Left ventricle myocardium inferior (tissue), 1 donor: ENCODE results near the gene CDK17. TPM values are rescaled to one million over a fixed set of nuclear protein-coding genes. Genes with fewer than 3 reads are reported as not detected.

Experiments used
- DNase-seq: peaks from one replicate; pipeline ENCODE4 v3.0.0-alpha.2; 2020
- H3K27ac ChIP-seq: fragments of 200-600 bp; replicated peaks from 2 replicates; pipeline ENCODE4 v1.8.0; 2021
- H3K27me3 ChIP-seq: fragments of 200-600 bp; 2 replicates; pipeline ENCODE4 v1.8.0; 2021; ENCODE audit warnings: low read depth
- H3K36me3 ChIP-seq: fragments of 200-600 bp; 2 replicates; pipeline ENCODE4 v1.8.0; 2021
- H3K4me1 ChIP-seq: fragments of 200-600 bp; 2 replicates; pipeline ENCODE4 v1.8.0; 2021
- H3K4me3 ChIP-seq: fragments of 200-600 bp; 2 replicates; pipeline ENCODE4 v1.8.0; 2021; ENCODE audit warnings: mild to moderate bottlenecking, moderate library complexity
- H3K9me3 ChIP-seq: fragments of 200-600 bp; replicated peaks from 2 replicates; pipeline ENCODE4 v1.8.0; 2021
- intact Hi-C: fragments of 100-400 bp; cut with micrococcal nuclease; formaldehyde crosslinking; loops from one replicate; pipeline ENCODE4 v1.11.0; 2022
- total RNA-seq: library from RNA; stranded (reverse); fragmentation: NEBNext Ultra II Directional; extraction: Animal tissue kit (Norgen Biotek cat#: 25700); gene quantifications from one replicate; pipeline ENCODE4 v1.2.1, GENCODE V29; 2021
- TF ChIP-seq, protein P1 (sequence below): fragments of 200-600 bp; IDR thresholded peaks from 2 replicates; pipeline ENCODE4 v1.8.0; 2021; ENCODE audit warnings: antibody characterized with exemption, mild to moderate bottlenecking, borderline replicate concordance
- donor health status: DM: no; HTN: yes; CAD: no; lungs with severe emphysema.

Gene CDK17
- total RNA-seq, 1 donor from 2014 or later = 15.9 TPM

DNA sequence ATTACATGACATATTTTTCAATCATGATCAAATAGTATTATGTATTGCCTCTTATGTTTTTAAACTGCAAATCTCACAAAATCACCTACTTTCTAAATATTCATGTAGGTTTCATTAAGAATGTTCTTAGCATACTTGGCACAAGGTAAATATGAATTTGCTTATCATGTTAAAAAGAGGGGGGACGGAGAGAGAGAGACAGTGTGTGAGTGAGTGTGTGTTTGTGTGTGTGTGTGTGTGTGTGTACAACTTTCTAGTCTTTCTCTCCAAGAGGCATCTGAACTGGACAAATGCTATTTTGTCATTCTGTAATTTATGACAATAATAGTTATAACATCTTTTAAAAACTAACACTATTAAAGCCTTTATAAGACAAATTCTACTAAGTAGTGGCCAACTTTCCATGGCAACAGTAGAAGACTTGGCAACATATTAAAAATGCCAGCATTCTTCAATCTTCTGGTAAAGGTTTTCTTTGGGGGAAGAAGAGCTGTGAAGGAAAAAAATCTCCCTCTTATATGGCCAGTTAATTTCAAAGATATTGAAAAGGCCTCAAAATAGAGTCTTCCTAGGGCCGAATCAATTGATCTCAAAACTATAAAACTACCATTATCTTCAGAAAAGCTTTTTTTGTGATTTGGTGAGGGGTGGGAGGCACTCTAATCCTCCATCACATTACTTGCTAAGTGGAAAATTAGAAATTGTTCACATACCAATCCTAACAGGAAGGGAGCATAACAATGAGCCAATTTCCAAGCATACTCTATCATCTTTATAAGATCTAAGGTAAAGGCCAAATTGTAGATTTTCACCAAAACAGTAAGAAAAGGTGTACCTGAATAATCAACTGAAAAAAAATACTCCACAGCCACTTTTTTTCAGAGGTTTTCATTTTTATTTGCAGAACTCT lies 28.2 kb downstream of the CDK17 start:
- intact Hi-C loops = no loop called here
- H3K27ac ChIP-seq = peak overlapping the region; percentile 39
- TF ChIP-seq, protein P1, sequence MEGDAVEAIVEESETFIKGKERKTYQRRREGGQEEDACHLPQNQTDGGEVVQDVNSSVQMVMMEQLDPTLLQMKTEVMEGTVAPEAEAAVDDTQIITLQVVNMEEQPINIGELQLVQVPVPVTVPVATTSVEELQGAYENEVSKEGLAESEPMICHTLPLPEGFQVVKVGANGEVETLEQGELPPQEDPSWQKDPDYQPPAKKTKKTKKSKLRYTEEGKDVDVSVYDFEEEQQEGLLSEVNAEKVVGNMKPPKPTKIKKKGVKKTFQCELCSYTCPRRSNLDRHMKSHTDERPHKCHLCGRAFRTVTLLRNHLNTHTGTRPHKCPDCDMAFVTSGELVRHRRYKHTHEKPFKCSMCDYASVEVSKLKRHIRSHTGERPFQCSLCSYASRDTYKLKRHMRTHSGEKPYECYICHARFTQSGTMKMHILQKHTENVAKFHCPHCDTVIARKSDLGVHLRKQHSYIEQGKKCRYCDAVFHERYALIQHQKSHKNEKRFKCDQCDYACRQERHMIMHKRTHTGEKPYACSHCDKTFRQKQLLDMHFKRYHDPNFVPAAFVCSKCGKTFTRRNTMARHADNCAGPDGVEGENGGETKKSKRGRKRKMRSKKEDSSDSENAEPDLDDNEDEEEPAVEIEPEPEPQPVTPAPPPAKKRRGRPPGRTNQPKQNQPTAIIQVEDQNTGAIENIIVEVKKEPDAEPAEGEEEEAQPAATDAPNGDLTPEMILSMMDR = no peak

DNA sequence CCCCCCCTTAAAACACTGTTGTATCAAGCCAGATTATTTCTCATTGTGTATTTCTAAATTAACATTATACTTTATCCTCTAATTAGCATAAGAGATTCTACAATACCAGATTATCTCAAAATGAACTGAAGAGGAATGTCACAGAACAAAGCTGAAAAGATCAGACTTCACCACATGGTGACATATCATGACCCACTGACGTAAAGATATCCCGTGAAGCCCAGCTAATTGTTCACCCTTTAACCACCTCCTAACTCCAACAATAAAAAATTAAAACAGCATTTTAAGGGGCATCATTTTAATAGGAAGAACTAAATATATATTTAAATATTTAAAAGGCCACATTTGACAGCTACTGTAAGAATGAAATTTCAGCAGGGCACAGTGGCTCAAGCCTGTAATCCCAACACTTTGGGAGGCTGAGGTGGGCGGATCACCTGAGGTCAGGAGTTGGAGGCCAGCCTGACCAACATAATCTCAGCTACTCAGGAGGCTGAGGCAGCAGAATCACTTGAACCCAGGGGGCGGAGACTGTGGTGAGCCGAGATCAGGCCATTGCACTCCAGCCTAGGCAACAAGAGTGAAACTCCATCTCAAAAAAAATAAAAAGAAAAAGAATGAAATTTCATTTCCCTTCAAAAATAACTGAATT lies 29.0 kb downstream of the CDK17 start:
- Histone ChIP-seq H3K4me1 (peaks cover 94% of the 10 kb centered on the region), H3K27ac (peak overlapping the region; percentile 39), H3K36me3 (no peaks in the 10 kb centered on the region), H3K9me3 (no peaks in the 10 kb centered on the region), H3K4me3 (no peak overlapping the region), H3K27me3 (no peaks in the 10 kb centered on the region)
- DNase-seq = no peak
- intact Hi-C loops = no loop called here
- TF ChIP-seq, protein P1 = no peak

More for the DNA sequence above, 28.2 kb downstream of the CDK17 start:
- Histone ChIP-seq H3K4me1 (peaks cover 94% of the 10 kb centered on the region), H3K36me3 (no peaks in the 10 kb centered on the region), H3K9me3 (no peaks in the 10 kb centered on the region), H3K27me3 (no peaks in the 10 kb centered on the region), H3K4me3 (no peak overlapping the region)
- DNase-seq = no peak

DNA sequence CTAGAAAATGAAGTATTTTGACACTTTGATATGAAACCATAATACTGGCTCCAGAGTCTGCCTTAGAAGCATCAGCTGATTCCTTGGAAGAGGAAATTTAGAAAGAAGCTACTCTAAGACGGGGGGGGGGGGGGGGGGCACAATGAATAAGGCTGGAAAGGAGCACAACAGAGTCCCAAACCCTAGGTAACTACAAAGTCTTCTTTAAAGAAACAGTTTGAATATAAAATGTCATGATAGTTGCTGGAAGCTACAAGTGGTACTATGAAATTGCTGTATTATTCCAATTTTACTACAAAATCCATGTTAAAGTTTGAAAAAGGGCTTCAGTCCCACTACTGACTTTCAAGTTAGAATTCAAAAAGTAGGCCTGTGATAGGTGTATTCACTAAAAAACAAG lies 31.6 kb downstream of the CDK17 start:
- H3K27ac ChIP-seq = peak overlapping the region; percentile 62
- peaks cover 94% of the 10 kb centered on the region for H3K4me1 ChIP-seq
- TF ChIP-seq, protein P1 = no peak

DNA sequence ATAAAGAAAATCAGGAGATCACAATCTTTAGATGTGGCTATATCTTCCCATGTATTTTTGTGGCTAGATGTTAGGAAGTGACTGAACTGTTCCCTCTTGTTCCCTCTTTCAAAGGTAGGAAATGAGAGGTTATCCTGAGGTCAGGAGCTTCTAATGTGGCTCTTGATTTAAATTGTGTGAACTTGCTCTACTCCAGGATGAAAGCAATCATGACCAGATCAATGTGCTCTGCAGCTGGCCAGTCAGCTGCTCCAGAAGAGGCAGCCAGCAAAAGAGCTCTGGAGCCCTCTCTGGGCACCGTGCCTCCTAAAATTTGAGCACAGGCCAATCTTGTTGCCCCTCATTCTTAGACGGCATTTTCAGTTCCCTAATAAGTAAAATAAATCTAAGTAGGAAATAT lies 32.0 kb downstream of the CDK17 start:
- Histone ChIP-seq H3K27me3 (no peaks in the 10 kb centered on the region), H3K4me3 (peak overlapping the region; percentile 4), H3K4me1 (peaks cover 94% of the 10 kb centered on the region), H3K9me3 (no peaks in the 10 kb centered on the region), H3K27ac (peak overlapping the region; percentile 62), H3K36me3 (no peaks in the 10 kb centered on the region)
- DNase-seq = peak; percentile 26
- TF ChIP-seq, protein P1 = no peak
- intact Hi-C loops = no loop called here

More for the DNA sequence above, 31.6 kb downstream of the CDK17 start:
- Histone ChIP-seq H3K9me3 (no peaks in the 10 kb centered on the region), H3K36me3 (no peaks in the 10 kb centered on the region), H3K4me3 (no peak overlapping the region), H3K27me3 (no peaks in the 10 kb centered on the region)
- no peak for DNase-seq
- intact Hi-C loops = no loop called here

DNA sequence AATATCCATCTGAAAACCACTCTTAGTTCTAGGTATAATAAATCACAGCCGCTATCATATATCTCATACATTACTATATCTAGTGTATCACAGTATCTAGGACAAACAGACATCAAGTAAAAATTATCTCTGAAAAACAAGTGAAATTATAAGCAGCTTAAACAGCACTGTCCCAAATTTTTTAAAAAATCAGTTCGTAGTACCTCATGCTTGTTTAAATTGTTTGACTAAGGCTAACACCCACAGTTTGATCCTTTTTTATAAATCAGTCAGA lies 33.9 kb downstream of the CDK17 start:
- Histone ChIP-seq H3K4me1 (peaks cover 94% of the 10 kb centered on the region), H3K4me3 (no peak overlapping the region), H3K27me3 (no peaks in the 10 kb centered on the region), H3K9me3 (no peaks in the 10 kb centered on the region), H3K27ac (peak overlapping the region; percentile 20), H3K36me3 (no peaks in the 10 kb centered on the region)
- TF ChIP-seq, protein P1 = no peak
- no peak for DNase-seq
- intact Hi-C loops = no loop called here
